Endothelial cell of umbilical vein (primary cell): ENCODE measurements around the gene ZFP36.

ENCODE experiments used
- CTCF ChIP-seq, 2 donors: IDR thresholded peaks; 1 replicate in 1 of 2; 2 replicates in 1 of 2; pipeline ENCODE4 v1.5.1; 2011; ENCODE audit warnings: low read length in 2 of 2, mild to moderate bottlenecking in 2 of 2, moderate library complexity in 2 of 2, control low read depth in 1 of 2, inconsistent platforms in 1 of 2, low read depth in 1 of 2; ENCODE audit not compliant: insufficient read depth in 1 of 2; ENCODE audit errors: extremely low read depth in 1 of 2
- FOS ChIP-seq: IDR thresholded peaks from 2 replicates; pipeline ENCODE4 v1.6.1; 2011; ENCODE audit warnings: mild to moderate bottlenecking, low read length, moderate library complexity, borderline replicate concordance; ENCODE audit not compliant: insufficient read depth
- JUN ChIP-seq: IDR thresholded peaks from 2 replicates; pipeline ENCODE4 v1.6.1; 2011; ENCODE audit warnings: borderline replicate concordance, low read depth; ENCODE audit not compliant: insufficient read length, insufficient read depth
- POLR2A ChIP-seq: IDR thresholded peaks from 2 replicates; pipeline ENCODE4 v1.6.1; 2012; ENCODE audit warnings: low read depth, mild to moderate bottlenecking, control low read depth, low read length
- POLR2AphosphoS5 ChIP-seq: IDR thresholded peaks from 2 replicates; pipeline ENCODE4 v1.6.1; 2012; ENCODE audit warnings: low read depth, mild to moderate bottlenecking, control low read depth, low read length, moderate library complexity; ENCODE audit not compliant: insufficient read depth

- TF ChIP-seq JUN: no peak
- no peak for TF ChIP-seq CTCF (IDR thresholded peaks at IDR 0.05; ENCODE audit: extremely low read depth in 1 of 2, insufficient read depth in 1 of 2, low read depth in 1 of 2, low read length in 2 of 2)
- TF ChIP-seq POLR2A: peak; percentile 62
- no peak for TF ChIP-seq FOS
- no peak for TF ChIP-seq POLR2AphosphoS5
Measured at GRCh38 chr19:39413272-39413910, 6.7 kb downstream of the ZFP36 start.
